HL-60 (cell line): ENCODE data around the gene ACP3.

Source experiments
- CTCF ChIP-seq: IDR thresholded peaks from one replicate; pipeline ENCODE4 v1.5.1; 2011; ENCODE audit warnings: low read length, control low read depth, inconsistent platforms; ENCODE audit not compliant: insufficient read depth
- GABPA ChIP-seq: IDR thresholded peaks from 2 replicates; pipeline ENCODE4 v1.6.1; 2012; ENCODE audit warnings: low read depth

GRCh38 chr3:132356568-132356967 is 39.4 kb downstream of the ACP3 start:
- TF ChIP-seq CTCF, result no peak
- TF ChIP-seq GABPA, result no peak
